Fibroblast of villous mesenchyme (primary cell): ENCODE results near the gene MBNL1. TPM values are rescaled to one million over a fixed set of nuclear protein-coding genes. Genes with fewer than 3 reads are reported as not detected.

ENCODE experiments used
- DNase-seq: peaks from one replicate; pipeline ENCODE4 v3.0.0-alpha.2; 2010; ENCODE audit warnings: low read depth
- H3K4me3 ChIP-seq: 2 replicates; pipeline ENCODE4 v1.5.1; 2011; ENCODE audit warnings: low read depth, mild to moderate bottlenecking, low read length
- total RNA-seq: library from RNA; depleted of rRNA; stranded (reverse); fragments of >200 nt; gene quantifications from 2 replicates; pipeline ENCODE4 v1.2.3, GENCODE V29; 2012
- TF ChIP-seq, protein P1 (sequence below): IDR thresholded peaks from 2 replicates; pipeline ENCODE4 v1.5.1; 2012; ENCODE audit warnings: low read depth, mild to moderate bottlenecking, low read length; ENCODE audit not compliant: insufficient read depth

Gene MBNL1
- total RNA-seq, 1 donor, result 440 TPM

DNA sequence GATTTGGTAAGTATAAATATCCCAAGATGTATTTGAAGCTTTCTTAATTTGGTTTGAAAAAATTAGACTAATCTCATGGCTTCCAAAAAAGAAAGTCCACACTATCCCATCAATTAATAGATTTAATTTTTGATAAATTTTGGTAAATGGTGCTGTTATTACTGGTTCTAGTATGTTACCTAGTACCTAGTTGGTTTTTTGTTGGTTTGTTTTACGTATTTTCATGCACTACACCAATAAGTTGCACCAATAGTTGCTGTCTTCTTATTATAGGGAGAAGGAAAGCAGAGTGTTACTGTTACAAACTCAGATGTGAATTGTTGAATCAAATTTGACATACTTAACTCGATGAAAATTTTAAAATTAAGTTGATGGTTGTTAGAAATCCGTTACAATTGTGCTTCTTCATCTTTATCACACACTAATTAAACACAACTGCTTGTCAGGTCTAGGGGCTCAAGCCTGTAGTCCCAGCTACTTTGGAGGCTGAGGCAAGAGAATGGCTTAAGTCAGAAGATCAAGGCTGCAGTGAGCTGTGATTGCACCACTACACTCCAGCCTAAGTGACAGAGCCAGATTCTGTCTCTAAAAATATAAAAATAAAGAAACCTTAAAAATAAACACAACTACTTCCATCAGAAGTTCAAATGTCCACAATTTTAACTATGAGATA lies 23.1 kb upstream of the MBNL1 start:
- TF ChIP-seq, protein P1, sequence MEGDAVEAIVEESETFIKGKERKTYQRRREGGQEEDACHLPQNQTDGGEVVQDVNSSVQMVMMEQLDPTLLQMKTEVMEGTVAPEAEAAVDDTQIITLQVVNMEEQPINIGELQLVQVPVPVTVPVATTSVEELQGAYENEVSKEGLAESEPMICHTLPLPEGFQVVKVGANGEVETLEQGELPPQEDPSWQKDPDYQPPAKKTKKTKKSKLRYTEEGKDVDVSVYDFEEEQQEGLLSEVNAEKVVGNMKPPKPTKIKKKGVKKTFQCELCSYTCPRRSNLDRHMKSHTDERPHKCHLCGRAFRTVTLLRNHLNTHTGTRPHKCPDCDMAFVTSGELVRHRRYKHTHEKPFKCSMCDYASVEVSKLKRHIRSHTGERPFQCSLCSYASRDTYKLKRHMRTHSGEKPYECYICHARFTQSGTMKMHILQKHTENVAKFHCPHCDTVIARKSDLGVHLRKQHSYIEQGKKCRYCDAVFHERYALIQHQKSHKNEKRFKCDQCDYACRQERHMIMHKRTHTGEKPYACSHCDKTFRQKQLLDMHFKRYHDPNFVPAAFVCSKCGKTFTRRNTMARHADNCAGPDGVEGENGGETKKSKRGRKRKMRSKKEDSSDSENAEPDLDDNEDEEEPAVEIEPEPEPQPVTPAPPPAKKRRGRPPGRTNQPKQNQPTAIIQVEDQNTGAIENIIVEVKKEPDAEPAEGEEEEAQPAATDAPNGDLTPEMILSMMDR, result no peak
- no peak for DNase-seq

DNA sequence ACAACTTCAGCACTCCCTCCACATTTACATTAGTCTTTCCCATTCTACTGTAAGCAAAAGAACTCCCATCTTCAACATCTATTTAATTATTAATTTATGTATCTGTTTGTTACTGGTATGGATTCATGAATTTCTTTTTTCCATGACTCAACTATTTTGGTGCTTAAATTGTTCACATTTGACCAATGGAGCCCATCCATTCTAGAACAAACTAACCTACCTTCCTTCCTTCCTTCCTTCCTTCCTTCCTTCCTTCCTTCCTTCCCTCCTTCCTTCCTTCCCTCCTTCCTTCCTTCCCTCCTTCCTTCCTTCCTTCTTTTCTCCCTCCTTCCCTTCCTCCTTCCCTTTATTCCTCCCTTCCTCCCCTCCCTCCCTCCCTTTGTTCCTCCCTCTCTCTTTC lies 16.8 kb upstream of the MBNL1 start:
- no peak for DNase-seq
- TF ChIP-seq, protein P1, result no peak
- H3K4me3 ChIP-seq, result no peak overlapping the region

More for the DNA sequence above, 23.1 kb upstream of the MBNL1 start:
- no peak overlapping the region for H3K4me3 ChIP-seq

- TF ChIP-seq, protein P1, result no peak
- no peak overlapping the region for H3K4me3 ChIP-seq
- no peak for DNase-seq
These were observed 16.0 kb upstream of the MBNL1 start for GRCh38 chr3:152252755-152253154.

- DNase-seq, result no peak
- H3K4me3 ChIP-seq, result no peak overlapping the region
- TF ChIP-seq, protein P1, result no peak
These were observed 15.2 kb upstream of the MBNL1 start for GRCh38 chr3:152253514-152253913.

DNA sequence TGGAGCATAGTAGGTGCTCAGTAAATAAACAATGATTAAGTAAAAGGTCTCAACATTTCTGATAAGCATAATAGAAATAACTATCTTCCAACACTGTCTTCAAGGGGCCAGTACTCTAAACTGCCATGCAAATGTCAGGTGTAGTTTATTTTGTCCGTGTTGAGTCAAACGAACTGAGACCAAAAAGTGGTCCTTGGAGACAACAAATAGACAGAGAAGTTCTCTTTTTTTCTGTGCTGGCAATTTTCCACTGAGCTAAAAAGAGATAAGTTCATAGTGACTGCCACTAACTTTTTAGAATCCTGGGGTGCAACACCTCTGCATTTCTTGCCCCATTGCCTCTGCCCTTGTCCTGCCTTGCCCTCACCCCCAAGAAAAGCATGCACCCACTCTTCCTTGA lies 14.7 kb upstream of the MBNL1 start:
- no peak for DNase-seq
- TF ChIP-seq, protein P1, result no peak
- no peak overlapping the region for H3K4me3 ChIP-seq

DNA sequence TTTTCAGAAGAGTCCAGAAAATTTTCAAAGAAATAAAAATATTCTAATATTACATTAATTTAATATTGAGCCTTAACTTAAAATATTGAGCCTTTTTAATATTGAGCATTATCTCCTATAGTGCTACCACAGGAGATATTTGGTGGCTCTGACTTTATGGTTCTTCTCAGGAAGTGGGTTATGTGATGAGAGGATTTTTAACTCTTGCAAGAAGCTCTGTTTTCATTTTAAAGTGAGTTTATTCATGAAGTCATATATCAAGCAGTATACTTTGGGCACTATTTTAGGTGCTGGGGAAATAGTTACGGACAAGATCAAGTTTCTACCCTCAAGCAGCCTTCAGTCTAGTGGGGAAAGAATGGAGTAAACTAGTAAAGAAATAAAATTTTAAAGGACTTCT lies 13.4 kb upstream of the MBNL1 start:
- DNase-seq, result no peak
- H3K4me3 ChIP-seq, result no peak overlapping the region
- TF ChIP-seq, protein P1, result no peak
